Osteoblast (primary cell): Measurements from ENCODE around the gene CPNE9. TPM values are rescaled to one million over a fixed set of nuclear protein-coding genes. Genes with fewer than 3 reads are reported as not detected.

Source experiments
- DNase-seq: peaks from one replicate; pipeline ENCODE4 v3.0.0; 2011; ENCODE audit warnings: low spot score, mixed read lengths; ENCODE audit not compliant: insufficient read length; ENCODE audit errors: missing footprints
- H2AFZ ChIP-seq: 2 replicates; pipeline ENCODE4 v1.6.0; 2011; ENCODE audit warnings: mild to moderate bottlenecking, low read length
- H3K27ac ChIP-seq: 2 replicates; pipeline ENCODE4 v1.5.1; 2011; ENCODE audit warnings: mild to moderate bottlenecking, low read depth, low read length, moderate library complexity
- H3K27me3 ChIP-seq: 2 replicates; pipeline ENCODE4 v1.6.0; 2012; ENCODE audit warnings: mild to moderate bottlenecking, control low read depth, inconsistent platforms, low read length, moderate library complexity; ENCODE audit not compliant: insufficient read depth
- H3K36me3 ChIP-seq: 2 replicates; pipeline ENCODE4 v1.5.1; 2011; ENCODE audit warnings: mild to moderate bottlenecking, low read length, control low read depth, moderate library complexity; ENCODE audit not compliant: insufficient read depth
- H3K4me1 ChIP-seq: 2 replicates; pipeline ENCODE4 v1.5.1; 2011; ENCODE audit warnings: mild to moderate bottlenecking, low read length, control low read depth, moderate library complexity; ENCODE audit not compliant: insufficient read depth
- H3K4me2 ChIP-seq: 2 replicates; pipeline ENCODE4 v1.6.0; 2011; ENCODE audit warnings: mild to moderate bottlenecking, low read length; ENCODE audit not compliant: insufficient read depth
- H3K4me3 ChIP-seq: fragments of 200-600 bp; sonication (generic); 3 replicates; pipeline ENCODE4 v1.5.1; 2012; ENCODE audit warnings: mild to moderate bottlenecking, low read length, inconsistent platforms; ENCODE audit not compliant: insufficient read depth
- H3K79me2 ChIP-seq: 2 replicates; pipeline ENCODE4 v1.6.0; 2012; ENCODE audit warnings: mild to moderate bottlenecking, low read length, control low read depth, inconsistent platforms; ENCODE audit not compliant: insufficient read depth
- H3K9me3 ChIP-seq: 2 replicates; pipeline ENCODE4 v1.5.1; 2011; ENCODE audit warnings: low read depth, low read length, control low read depth
- H4K20me1 ChIP-seq: 2 replicates; pipeline ENCODE4 v1.6.0; 2012; ENCODE audit warnings: mild to moderate bottlenecking, low read length, control low read depth; ENCODE audit not compliant: insufficient read depth
- total RNA-seq: library from RNA; depleted of rRNA; stranded (reverse); fragments of >200 nt; gene quantifications from 2 replicates; pipeline ENCODE4 v1.2.3, GENCODE V29; 2012
- TF ChIP-seq, protein P1 (sequence below): IDR thresholded peaks from 2 replicates; pipeline ENCODE4 v1.5.1; 2011; ENCODE audit warnings: mild to moderate bottlenecking, low read depth, low read length, moderate library complexity; ENCODE audit errors: extremely low read depth

The CPNE9 gene
- total RNA-seq, 1 donor, result not detected

DNA sequence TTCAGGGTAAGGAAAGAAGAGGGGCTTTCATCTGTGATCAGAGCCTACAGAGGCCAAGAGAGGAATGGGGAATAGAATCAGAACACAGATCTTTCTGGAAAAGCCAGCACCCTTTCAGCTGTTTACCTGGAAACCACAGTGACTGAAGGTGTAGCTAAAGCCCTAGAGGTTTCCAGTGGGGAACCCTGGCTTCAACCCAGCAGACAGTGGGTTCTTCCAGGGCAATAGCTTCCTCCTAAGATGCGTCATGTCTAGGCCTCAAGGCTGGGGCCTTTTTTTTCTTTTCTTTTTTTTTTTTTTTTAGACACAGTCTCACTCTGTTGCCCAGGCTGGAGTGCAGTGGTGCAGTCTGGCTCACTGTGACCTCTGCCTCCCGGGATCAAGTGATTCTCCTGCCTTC lies 3.1 kb upstream of the CPNE9 start:
- H2AFZ ChIP-seq, result no peak overlapping the region
- no peak overlapping the region for H3K4me3 ChIP-seq
- peaks cover 10% of the 10 kb centered on the region for H3K27me3 ChIP-seq
- H4K20me1 ChIP-seq, result peaks cover 5% of the 10 kb centered on the region
- DNase-seq, result no peak
- TF ChIP-seq, protein P1, sequence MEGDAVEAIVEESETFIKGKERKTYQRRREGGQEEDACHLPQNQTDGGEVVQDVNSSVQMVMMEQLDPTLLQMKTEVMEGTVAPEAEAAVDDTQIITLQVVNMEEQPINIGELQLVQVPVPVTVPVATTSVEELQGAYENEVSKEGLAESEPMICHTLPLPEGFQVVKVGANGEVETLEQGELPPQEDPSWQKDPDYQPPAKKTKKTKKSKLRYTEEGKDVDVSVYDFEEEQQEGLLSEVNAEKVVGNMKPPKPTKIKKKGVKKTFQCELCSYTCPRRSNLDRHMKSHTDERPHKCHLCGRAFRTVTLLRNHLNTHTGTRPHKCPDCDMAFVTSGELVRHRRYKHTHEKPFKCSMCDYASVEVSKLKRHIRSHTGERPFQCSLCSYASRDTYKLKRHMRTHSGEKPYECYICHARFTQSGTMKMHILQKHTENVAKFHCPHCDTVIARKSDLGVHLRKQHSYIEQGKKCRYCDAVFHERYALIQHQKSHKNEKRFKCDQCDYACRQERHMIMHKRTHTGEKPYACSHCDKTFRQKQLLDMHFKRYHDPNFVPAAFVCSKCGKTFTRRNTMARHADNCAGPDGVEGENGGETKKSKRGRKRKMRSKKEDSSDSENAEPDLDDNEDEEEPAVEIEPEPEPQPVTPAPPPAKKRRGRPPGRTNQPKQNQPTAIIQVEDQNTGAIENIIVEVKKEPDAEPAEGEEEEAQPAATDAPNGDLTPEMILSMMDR, result no peak
- no peak overlapping the region for H3K4me2 ChIP-seq
- peaks cover 7% of the 10 kb centered on the region for H3K36me3 ChIP-seq
- H3K9me3 ChIP-seq, result no peaks in the 10 kb centered on the region
- peaks cover 6% of the 10 kb centered on the region for H3K4me1 ChIP-seq
- no peak overlapping the region for H3K27ac ChIP-seq
- H3K79me2 ChIP-seq, result no peaks in the 10 kb centered on the region

DNA sequence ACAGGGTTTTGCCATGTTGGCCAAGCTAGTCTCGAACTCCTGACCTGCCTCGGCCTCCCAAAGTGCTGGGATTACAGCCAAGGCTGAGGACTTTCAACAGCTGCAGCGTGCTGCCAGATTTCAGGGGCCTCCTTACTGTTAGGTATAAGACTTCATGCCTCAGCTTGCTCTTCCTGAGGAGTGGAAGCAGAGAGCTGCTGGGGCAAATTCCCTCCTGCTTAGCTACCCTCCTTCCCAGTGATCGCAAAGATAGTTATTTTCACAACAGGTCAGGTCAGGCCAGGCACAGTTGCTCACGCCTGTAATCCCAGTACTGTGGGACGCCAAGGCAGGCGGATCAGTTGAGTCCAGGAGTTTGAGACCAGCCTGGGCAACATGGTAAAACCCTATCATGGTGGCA lies 2.6 kb upstream of the CPNE9 start:
- H4K20me1 ChIP-seq, result peaks cover 5% of the 10 kb centered on the region
- DNase-seq, result no peak
- H3K4me3 ChIP-seq, result no peak overlapping the region
- no peaks in the 10 kb centered on the region for H3K9me3 ChIP-seq
- H3K36me3 ChIP-seq, result peaks cover 4% of the 10 kb centered on the region
- peaks cover 6% of the 10 kb centered on the region for H3K4me1 ChIP-seq
- no peak overlapping the region for H3K4me2 ChIP-seq
- TF ChIP-seq, protein P1, result no peak
- H2AFZ ChIP-seq, result no peak overlapping the region
- no peak overlapping the region for H3K27ac ChIP-seq
- no peaks in the 10 kb centered on the region for H3K79me2 ChIP-seq
- H3K27me3 ChIP-seq, result peaks cover 10% of the 10 kb centered on the region

DNA sequence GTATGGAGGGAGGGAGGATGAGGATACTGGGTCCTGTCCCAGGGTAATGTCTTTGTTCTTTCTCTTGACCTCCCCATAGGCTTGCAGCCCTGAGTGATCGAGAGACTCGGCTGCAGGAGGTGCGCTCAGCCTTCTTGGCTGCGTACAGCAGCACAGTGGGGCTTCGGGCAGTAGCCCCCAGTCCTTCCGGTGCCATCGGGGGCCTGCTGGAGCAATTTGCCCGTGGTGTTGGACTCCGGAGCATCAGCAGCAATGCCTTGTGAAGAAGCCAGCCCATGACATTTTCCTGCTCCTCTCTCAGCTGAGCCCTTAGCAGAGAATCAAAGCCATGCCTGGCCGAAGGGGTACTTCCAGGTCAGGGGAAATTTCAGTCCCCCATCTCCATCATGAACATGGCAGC lies 1.9 kb upstream of the CPNE9 start:
- Histone ChIP-seq H3K79me2 (no peaks in the 10 kb centered on the region), H3K4me2 (no peak overlapping the region), H3K36me3 (peaks cover 4% of the 10 kb centered on the region), H3K27me3 (peaks cover 13% of the 10 kb centered on the region), H3K4me3 (no peak overlapping the region), H4K20me1 (peaks cover 5% of the 10 kb centered on the region), H2AFZ (no peak overlapping the region), H3K4me1 (peaks cover 6% of the 10 kb centered on the region), H3K9me3 (no peaks in the 10 kb centered on the region), H3K27ac (no peak overlapping the region)
- TF ChIP-seq, protein P1, result no peak
- DNase-seq, result no peak

DNA sequence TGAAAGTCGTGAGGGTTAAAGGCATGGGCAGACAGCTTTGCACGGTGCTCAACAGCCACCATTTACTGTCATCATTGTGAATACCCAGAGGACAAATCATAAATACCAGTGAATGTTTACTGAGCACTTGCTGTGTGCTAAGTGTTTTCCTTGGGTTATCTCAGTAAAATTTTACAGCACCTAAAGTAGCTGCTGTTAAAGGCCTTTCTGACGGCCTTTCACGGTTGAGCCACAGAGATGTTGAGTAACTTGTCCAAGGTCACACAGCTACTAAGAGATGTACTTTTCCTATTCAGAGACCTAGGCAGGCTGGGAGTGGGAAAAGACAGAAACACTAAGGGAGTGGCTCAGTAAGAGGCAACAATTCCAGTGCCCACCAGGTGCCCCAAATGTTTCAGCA lies 393 bp upstream of the CPNE9 start:
- H3K27me3 ChIP-seq, result peaks cover 13% of the 10 kb centered on the region
- H3K4me1 ChIP-seq, result peaks cover 6% of the 10 kb centered on the region
- DNase-seq, result no peak
- H3K4me2 ChIP-seq, result no peak overlapping the region
- H3K79me2 ChIP-seq, result no peaks in the 10 kb centered on the region
- H3K36me3 ChIP-seq, result peaks cover 3% of the 10 kb centered on the region
- peaks cover 5% of the 10 kb centered on the region for H4K20me1 ChIP-seq
- no peak overlapping the region for H2AFZ ChIP-seq
- TF ChIP-seq, protein P1, result no peak
- no peak overlapping the region for H3K4me3 ChIP-seq
- H3K27ac ChIP-seq, result no peak overlapping the region
- H3K9me3 ChIP-seq, result no peaks in the 10 kb centered on the region
